ENCODE data around the gene CCDC13.

Gene CCDC13

GRCh38 chr3:42728056-42728455 is 45.0 kb downstream of the CCDC13 start:
- no peak overlapping the region for H3K4me3 ChIP-seq (ENCODE audit: low read length)
- no peak for TF ChIP-seq ZNF274 (IDR thresholded peaks at IDR 0.05; ENCODE audit: low read depth, low read length)

GRCh38 chr3:42725454-42725853 is 47.6 kb downstream of the CCDC13 start:
- no peak overlapping the region for H3K4me3 ChIP-seq (ENCODE audit: low read length)
- TF ChIP-seq ZNF274 (IDR thresholded peaks at IDR 0.05; ENCODE audit: low read depth, low read length) = no peak

- no peak for TF ChIP-seq ZNF274 (IDR thresholded peaks at IDR 0.05; ENCODE audit: low read depth, low read length)
- no peak overlapping the region for H3K4me3 ChIP-seq (ENCODE audit: low read length)
These were observed 49.8 kb downstream of the CCDC13 start for GRCh38 chr3:42723219-42723618.

Measured in GM08714 (cell line).